RWPE2 (cell line): Measurements from ENCODE around the gene TNFSF8.

ENCODE experiments used
- ATAC-seq: fragments of 200-7000 bp; cut with Tn5 transposase; 3 replicates; pipeline ENCODE4 v1.9.1; 2021; ENCODE audit warnings: low read depth
- DNase-seq: peaks from one replicate; pipeline ENCODE4 v3.0.0-alpha.2; 2020; ENCODE audit warnings: low spot score
- H3K27ac ChIP-seq: fragments of 450-650 bp; 2 replicates; pipeline ENCODE4 v1.5.1; 2017; ENCODE audit warnings: mild to moderate bottlenecking; ENCODE audit not compliant: poor library complexity, severe bottlenecking
- H3K27me3 ChIP-seq: fragments of 250-450 bp; sonication (Bioruptor Pico); 2 replicates; pipeline ENCODE4 v1.5.1; 2021; ENCODE audit warnings: mild to moderate bottlenecking, moderate library complexity; ENCODE audit not compliant: insufficient read depth, poor library complexity, severe bottlenecking
- H3K36me3 ChIP-seq: fragments of 250-450 bp; sonication (Bioruptor Pico); 2 replicates; pipeline ENCODE4 v1.5.1; 2020; ENCODE audit warnings: low read depth, mild to moderate bottlenecking, moderate library complexity
- H3K4me1 ChIP-seq: fragments of 250-450 bp; sonication (Bioruptor Pico); 2 replicates; pipeline ENCODE4 v1.5.1; 2021; ENCODE audit warnings: mild to moderate bottlenecking, moderate library complexity; ENCODE audit not compliant: insufficient read depth, poor library complexity, severe bottlenecking
- H3K4me3 ChIP-seq: fragments of 250-450 bp; sonication (Bioruptor Pico); 2 replicates; pipeline ENCODE4 v1.5.1; 2021; ENCODE audit warnings: mild to moderate bottlenecking, moderate library complexity; ENCODE audit not compliant: severe bottlenecking
- H3K9me3 ChIP-seq: fragments of 250-450 bp; sonication (Bioruptor Pico); 2 replicates; pipeline ENCODE4 v1.5.1; 2021; ENCODE audit warnings: mild to moderate bottlenecking, moderate library complexity; ENCODE audit not compliant: severe bottlenecking
- TF ChIP-seq, protein P1 (sequence below): fragments of 450-650 bp; IDR thresholded peaks from one replicate; pipeline ENCODE4 v1.5.1; 2017; ENCODE audit warnings: mild to moderate bottlenecking, moderate library complexity; ENCODE audit not compliant: poor library complexity, severe bottlenecking

The TNFSF8 gene

GRCh38 chr9:114855488-114855887, 74.9 kb downstream of the TNFSF8 start:
- TF ChIP-seq, protein P1, sequence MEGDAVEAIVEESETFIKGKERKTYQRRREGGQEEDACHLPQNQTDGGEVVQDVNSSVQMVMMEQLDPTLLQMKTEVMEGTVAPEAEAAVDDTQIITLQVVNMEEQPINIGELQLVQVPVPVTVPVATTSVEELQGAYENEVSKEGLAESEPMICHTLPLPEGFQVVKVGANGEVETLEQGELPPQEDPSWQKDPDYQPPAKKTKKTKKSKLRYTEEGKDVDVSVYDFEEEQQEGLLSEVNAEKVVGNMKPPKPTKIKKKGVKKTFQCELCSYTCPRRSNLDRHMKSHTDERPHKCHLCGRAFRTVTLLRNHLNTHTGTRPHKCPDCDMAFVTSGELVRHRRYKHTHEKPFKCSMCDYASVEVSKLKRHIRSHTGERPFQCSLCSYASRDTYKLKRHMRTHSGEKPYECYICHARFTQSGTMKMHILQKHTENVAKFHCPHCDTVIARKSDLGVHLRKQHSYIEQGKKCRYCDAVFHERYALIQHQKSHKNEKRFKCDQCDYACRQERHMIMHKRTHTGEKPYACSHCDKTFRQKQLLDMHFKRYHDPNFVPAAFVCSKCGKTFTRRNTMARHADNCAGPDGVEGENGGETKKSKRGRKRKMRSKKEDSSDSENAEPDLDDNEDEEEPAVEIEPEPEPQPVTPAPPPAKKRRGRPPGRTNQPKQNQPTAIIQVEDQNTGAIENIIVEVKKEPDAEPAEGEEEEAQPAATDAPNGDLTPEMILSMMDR = no peak
- H3K27me3 ChIP-seq = no peaks in the 10 kb centered on the region

GRCh38 chr9:114854736-114855355, 75.5 kb downstream of the TNFSF8 start:
- TF ChIP-seq, protein P1 = no peak
- H3K9me3 ChIP-seq = no peaks in the 10 kb centered on the region
- ATAC-seq (no peak), DNase-seq (no peak)
- H3K27me3 ChIP-seq = no peaks in the 10 kb centered on the region
- peaks cover 3% of the 10 kb centered on the region for H3K4me1 ChIP-seq
- no peaks in the 10 kb centered on the region for H3K36me3 ChIP-seq
- no peak overlapping the region for H3K27ac ChIP-seq
- H3K4me3 ChIP-seq = no peak overlapping the region

More at GRCh38 chr9:114855488-114855887, 74.9 kb downstream of the TNFSF8 start:
- DNase-seq (no peak), ATAC-seq (no peak)
- no peak overlapping the region for H3K4me3 ChIP-seq
- H3K4me1 ChIP-seq = peaks cover 3% of the 10 kb centered on the region
- no peak overlapping the region for H3K27ac ChIP-seq
- no peaks in the 10 kb centered on the region for H3K36me3 ChIP-seq
- H3K9me3 ChIP-seq = no peaks in the 10 kb centered on the region

GRCh38 chr9:114853071-114853855, 77.1 kb downstream of the TNFSF8 start:
- Histone ChIP-seq H3K27me3 (no peaks in the 10 kb centered on the region), H3K9me3 (no peaks in the 10 kb centered on the region), H3K36me3 (no peaks in the 10 kb centered on the region), H3K4me3 (no peak overlapping the region), H3K4me1 (peaks cover 3% of the 10 kb centered on the region), H3K27ac (no peak overlapping the region)
- DNase-seq (no peak), ATAC-seq (no peak)
- TF ChIP-seq, protein P1 = no peak

- Histone ChIP-seq H3K27ac (no peak overlapping the region), H3K4me1 (peaks cover 3% of the 10 kb centered on the region), H3K9me3 (no peaks in the 10 kb centered on the region), H3K36me3 (no peaks in the 10 kb centered on the region), H3K27me3 (no peaks in the 10 kb centered on the region), H3K4me3 (no peak overlapping the region)
- ATAC-seq (no peak; the same call in 2 of the 3 replicates), DNase-seq (no peak)
- TF ChIP-seq, protein P1 = no peak
Observed at GRCh38 chr9:114852050-114852594, 78.3 kb downstream of the TNFSF8 start.
